Endometrium (tissue), 2 donors: ENCODE results near the gene APBA1.
A peak's percentile ranks its signal among the peaks of the same experiment; 100 is the strongest.

ENCODE experiments used
- FAIRE-seq: peaks from 2 replicates; lab custom pipeline; 2012; peaks lifted over from hg19 to GRCh38; lab: Jason Lieb, UNC
- donor health status: control.
- donor health status: control.

Gene APBA1

GRCh38 chr9:69671879-69672595 lies at the start of gene APBA1:
APBA1 (minus strand) TSS chr9:69672371.
- no peak for FAIRE-seq

DNA sequence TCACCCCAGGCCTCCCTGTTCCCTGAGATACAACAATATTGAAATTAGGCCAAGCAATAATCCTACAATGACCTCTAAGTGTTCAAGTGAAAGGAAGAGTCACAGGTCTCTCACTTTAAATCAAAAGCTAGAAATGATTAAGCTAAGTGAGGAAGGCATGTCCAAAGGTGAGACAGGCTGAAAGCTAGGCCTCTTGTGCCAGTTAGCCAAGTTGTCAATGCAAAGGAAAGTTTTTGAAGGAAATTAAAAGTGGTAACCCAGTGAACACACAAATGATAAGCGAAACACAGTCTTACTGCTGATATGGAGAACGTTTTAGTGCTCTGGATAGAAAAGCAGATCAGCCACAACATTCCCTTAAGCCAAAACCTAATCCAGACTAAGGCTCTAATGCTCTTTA lies 47.8 kb upstream of the APBA1 start:
- FAIRE-seq, result no peak

DNA sequence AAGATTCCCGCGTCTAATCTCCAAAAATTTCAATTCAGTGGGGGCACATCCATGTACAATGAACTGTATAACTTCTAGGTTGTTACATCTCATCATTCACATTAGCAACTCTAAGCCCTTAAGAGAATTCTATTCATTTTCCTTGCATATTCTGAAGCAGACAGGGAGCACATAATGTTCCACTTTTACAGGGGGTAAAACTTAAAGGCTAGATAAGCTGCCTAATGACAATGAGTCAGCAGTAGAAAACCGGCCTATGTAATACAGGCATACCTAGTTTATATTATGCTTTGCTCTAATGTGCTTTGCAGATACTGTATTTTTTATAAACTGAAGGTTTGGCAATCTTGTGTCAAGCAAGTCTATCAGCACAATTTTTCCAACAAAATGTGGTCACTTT lies 47.2 kb upstream of the APBA1 start:
- no peak for FAIRE-seq

- FAIRE-seq, result no peak
Observed at GRCh38 chr9:69718218-69718617, 46.0 kb upstream of the APBA1 start.

DNA sequence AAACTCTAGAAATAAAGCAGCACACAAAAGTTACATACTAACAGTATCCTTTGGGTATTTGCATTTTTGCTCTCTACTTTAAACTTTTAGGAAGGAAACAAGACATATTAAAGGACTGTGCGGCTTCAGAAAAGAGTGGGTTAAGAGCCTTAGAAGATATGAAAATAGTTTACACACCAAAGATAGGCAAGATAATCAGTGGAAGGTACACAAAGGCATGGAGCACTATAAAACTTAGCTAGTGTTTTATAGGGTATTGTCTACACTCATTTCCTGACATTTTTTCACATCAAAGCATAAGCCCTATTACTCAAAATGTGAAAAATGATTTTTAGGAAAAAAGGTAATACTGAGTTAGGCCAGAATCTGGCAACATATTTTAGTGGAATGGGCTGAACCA lies 43.7 kb upstream of the APBA1 start:
- FAIRE-seq, result no peak

- FAIRE-seq, result no peak
Observed at GRCh38 chr9:69715096-69715495, 42.9 kb upstream of the APBA1 start.

- FAIRE-seq, result no peak
Observed at GRCh38 chr9:69697475-69697874, 25.3 kb upstream of the APBA1 start.

GRCh38 chr9:69696802-69697201 lies 24.6 kb upstream of the APBA1 start:
- FAIRE-seq, result no peak

DNA sequence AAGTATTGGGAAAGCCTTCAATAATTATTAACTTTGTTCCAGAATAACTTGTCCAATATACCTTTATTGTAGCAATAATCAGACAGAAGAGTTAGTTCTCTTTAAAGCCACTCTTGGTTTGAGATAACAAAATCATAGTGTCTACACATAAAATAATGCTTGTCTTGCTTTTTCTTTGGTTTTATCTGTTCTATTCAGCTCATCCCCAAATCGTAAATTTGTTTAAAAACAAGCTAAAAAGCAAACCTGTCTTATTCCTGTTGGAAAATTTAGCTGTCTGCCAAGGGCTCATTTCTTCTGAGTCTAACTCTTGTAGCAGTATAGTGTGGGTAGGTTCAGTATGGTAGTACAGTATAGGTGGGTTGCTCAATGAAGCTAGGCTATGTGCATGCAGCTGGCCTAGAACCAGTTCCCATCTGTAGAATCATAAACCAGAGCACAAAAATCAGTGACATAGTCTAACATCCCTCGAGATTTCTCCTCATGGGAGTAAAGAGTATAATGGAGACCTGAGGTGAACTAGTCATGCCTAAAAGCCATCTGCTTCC lies 17.9 kb upstream of the APBA1 start:
- FAIRE-seq, result no peak

DNA sequence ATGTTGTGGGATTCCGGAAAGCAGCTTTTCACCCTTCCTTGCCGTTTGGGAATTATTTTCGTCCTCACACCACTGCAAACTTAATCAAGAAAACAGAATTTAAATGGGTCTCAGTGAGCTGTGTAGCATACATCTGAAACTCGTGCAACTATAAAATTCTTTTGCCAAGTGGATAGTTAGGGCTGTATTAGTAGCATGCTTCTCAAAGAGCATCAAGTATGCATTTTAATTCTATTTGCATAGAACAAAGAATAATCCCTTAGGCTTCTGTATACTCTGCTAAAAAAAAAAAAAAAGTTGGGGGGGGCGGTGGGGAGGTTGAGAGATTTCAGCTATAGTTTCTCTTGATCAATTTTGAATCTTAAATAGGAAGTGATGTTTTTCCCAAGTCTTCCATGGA lies 11.8 kb upstream of the APBA1 start:
- no peak for FAIRE-seq

DNA sequence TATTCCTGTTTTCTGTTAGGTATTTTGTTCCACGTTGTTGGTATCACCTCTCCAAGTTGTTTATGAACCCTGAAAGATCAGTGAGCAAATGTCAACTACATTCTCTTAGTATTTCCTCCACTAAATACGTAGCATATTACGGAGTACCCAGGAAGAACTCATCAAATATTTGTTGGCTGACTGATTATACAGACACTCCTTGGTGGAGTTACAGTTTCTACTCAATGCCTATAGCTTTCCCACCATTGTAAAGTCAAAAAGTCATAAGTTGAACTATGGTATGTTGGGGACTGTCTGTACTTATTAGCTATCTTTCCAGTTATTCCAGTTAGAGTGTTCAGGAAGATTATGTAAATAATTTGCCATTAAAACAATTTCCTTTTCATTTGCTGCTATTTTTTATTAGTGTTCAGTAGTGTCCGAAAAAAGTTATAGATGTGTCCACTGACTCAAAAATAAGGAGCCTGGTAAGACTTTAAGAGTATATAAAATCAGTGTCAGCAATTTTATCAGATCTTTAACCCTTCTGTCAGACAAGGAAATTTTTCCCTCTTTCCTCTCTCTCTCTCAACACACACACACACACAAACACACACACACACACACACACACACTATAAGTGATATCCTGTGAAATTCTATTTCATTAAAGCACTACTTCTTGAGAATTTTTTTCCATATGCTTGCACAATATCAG lies 6.8 kb upstream of the APBA1 start:
- no peak for FAIRE-seq

- FAIRE-seq, result no peak
Observed at GRCh38 chr9:69677931-69678330, 5.8 kb upstream of the APBA1 start.

DNA sequence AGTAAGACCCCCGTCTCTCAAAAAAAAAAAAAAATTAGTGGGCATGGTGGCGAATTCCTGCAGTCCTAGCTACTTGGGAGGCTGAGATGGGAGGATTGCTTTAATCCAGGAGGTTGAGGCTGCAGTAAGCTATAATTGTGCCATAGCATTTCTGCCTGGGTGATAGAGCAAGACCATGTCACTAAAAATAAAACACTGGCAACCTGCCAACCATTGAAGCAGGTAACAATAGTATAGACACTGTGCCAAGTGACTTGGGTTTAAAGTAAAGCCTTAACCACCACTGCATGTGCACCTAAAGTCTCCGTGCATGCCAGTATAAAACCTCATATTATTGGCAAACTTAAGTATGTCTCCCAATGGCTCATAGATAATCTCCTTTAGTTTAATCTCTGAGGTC lies 3.4 kb upstream of the APBA1 start:
- FAIRE-seq, result no peak

DNA sequence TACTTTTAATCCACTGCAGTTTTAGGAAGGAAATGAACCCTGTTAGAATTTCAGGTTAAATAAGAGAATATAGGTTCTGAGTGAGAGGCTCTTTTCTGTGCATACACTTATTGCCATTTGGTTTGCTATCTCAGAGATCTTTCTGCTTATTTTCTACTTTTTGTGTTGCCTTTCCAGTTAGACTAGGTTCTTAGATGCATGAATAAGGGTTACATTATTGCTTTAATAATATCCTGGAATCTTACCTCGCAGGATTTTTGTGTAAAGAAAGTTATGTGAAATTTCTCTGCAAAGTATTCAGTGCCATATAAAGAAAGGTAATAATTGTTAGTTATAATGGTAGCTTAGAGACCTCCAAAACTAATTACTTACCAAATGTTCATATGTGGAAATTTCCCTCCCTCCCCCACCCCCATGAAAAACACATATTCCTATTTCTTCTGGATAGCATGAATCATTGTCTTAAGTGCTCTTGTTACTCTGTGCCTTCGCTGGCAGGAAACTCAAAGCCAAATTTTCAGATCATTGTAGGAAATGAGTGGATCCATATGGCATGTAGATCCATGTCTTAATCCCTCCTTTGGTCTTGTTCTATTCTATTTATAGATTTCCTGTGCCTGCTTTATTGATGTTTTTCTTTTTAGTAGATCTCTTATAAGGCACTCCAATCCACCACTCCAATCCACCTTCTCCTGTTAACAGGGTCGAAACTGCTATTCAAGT lies 2.7 kb upstream of the APBA1 start:
- FAIRE-seq, result no peak

GRCh38 chr9:69674112-69674685 lies 2.0 kb upstream of the APBA1 start:
- FAIRE-seq, result no peak

GRCh38 chr9:69673311-69673640 lies 1.1 kb upstream of the APBA1 start:
- no peak for FAIRE-seq

GRCh38 chr9:69672596-69673310 lies 582 bp upstream of the APBA1 start:
- FAIRE-seq, result peak; percentile 35

GRCh38 chr9:69671311-69671878 lies 776 bp downstream of the APBA1 start:
- no peak for FAIRE-seq

- no peak for FAIRE-seq
Observed at GRCh38 chr9:69667306-69667705, 4.9 kb downstream of the APBA1 start.

GRCh38 chr9:69660304-69660703 lies 11.9 kb downstream of the APBA1 start:
- FAIRE-seq, result peak; percentile 93

- FAIRE-seq, result peak; percentile 43
Observed at GRCh38 chr9:69658987-69659675, 13.0 kb downstream of the APBA1 start.
